Measurements from ENCODE around the gene CDH4.
A peak's percentile ranks its signal among the peaks of the same experiment; 100 is the strongest.
"Not testable (repeated sequence)": the region's sequence is repeated elsewhere in the genome, so short reads cannot be mapped to it uniquely, and the experiment has no call there.

Gene CDH4

GRCh38 chr20:61937963-61938838 is 686.1 kb downstream of the CDH4 start:
- in situ Hi-C loops (cut with HindIII; ENCODE audit: low pct_unique_long_range_greater_than_20kb, low sequenced_read_pairs) = no loop called here
- no peak for TF ChIP-seq JUND (IDR thresholded peaks at IDR 0.05; ENCODE audit: low read depth)
- DNase-seq (ENCODE audit: low read depth in 1 of 2, low spot score in 1 of 2) = no peak

GRCh38 chr20:61938839-61939690 is 687.0 kb downstream of the CDH4 start:
- in situ Hi-C loops (cut with HindIII; ENCODE audit: low pct_unique_long_range_greater_than_20kb, low sequenced_read_pairs) = no loop called here
- no peak for TF ChIP-seq JUND (IDR thresholded peaks at IDR 0.05; ENCODE audit: low read depth)
- no peak for DNase-seq (ENCODE audit: low read depth in 1 of 2, low spot score in 1 of 2)

- in situ Hi-C loops (cut with HindIII; ENCODE audit: low pct_unique_long_range_greater_than_20kb, low sequenced_read_pairs) = no loop called here
- TF ChIP-seq JUND (IDR thresholded peaks at IDR 0.05; ENCODE audit: low read depth) = no peak
- DNase-seq (ENCODE audit: low read depth in 1 of 2, low spot score in 1 of 2) = peak in 1 of 2 experiments; percentile 55
These were observed 687.8 kb downstream of the CDH4 start for GRCh38 chr20:61939691-61940360.

GRCh38 chr20:61940491-61940890 is 688.4 kb downstream of the CDH4 start:
- in situ Hi-C loops (cut with HindIII; ENCODE audit: low pct_unique_long_range_greater_than_20kb, low sequenced_read_pairs) = no loop called here
- no peak for DNase-seq (ENCODE audit: low read depth in 1 of 2, low spot score in 1 of 2)

GRCh38 chr20:61940976-61941720 is 689.1 kb downstream of the CDH4 start:
- no peak for DNase-seq (ENCODE audit: low read depth in 1 of 2, low spot score in 1 of 2)
- in situ Hi-C loops (cut with HindIII; ENCODE audit: low pct_unique_long_range_greater_than_20kb, low sequenced_read_pairs) = no loop called here
- no peak for TF ChIP-seq JUND (IDR thresholded peaks at IDR 0.05; ENCODE audit: low read depth)

More at GRCh38 chr20:61940491-61940890, 688.4 kb downstream of the CDH4 start:
- no peak for TF ChIP-seq JUND (IDR thresholded peaks at IDR 0.05; ENCODE audit: low read depth)

GRCh38 chr20:61941721-61942405 is 689.8 kb downstream of the CDH4 start:
- TF ChIP-seq JUND (IDR thresholded peaks at IDR 0.05; ENCODE audit: low read depth) = no peak
- in situ Hi-C loops (cut with HindIII; ENCODE audit: low pct_unique_long_range_greater_than_20kb, low sequenced_read_pairs) = no loop called here
- DNase-seq (ENCODE audit: low read depth in 1 of 2, low spot score in 1 of 2) = no peak

GRCh38 chr20:61942526-61942925 is 690.5 kb downstream of the CDH4 start:
- in situ Hi-C loops (cut with HindIII; ENCODE audit: low pct_unique_long_range_greater_than_20kb, low sequenced_read_pairs) = no loop called here
- DNase-seq (ENCODE audit: low read depth in 1 of 2, low spot score in 1 of 2) = no peak
- TF ChIP-seq JUND (IDR thresholded peaks at IDR 0.05; ENCODE audit: low read depth) = no peak

- DNase-seq (ENCODE audit: low read depth in 1 of 2, low spot score in 1 of 2); in situ Hi-C loops (cut with HindIII; ENCODE audit: low pct_unique_long_range_greater_than_20kb, low sequenced_read_pairs): not testable (repeated sequence)
These were observed 692.9 kb downstream of the CDH4 start for GRCh38 chr20:61944967-61945366.

- in situ Hi-C loops (cut with HindIII; ENCODE audit: low pct_unique_long_range_greater_than_20kb, low sequenced_read_pairs); DNase-seq (ENCODE audit: low read depth in 1 of 2, low spot score in 1 of 2): not testable (repeated sequence)
These were observed 693.4 kb downstream of the CDH4 start for GRCh38 chr20:61945495-61945894.

GRCh38 chr20:61948056-61948455 is 696.0 kb downstream of the CDH4 start:
- DNase-seq (ENCODE audit: low read depth in 1 of 2, low spot score in 1 of 2); in situ Hi-C loops (cut with HindIII; ENCODE audit: low pct_unique_long_range_greater_than_20kb, low sequenced_read_pairs): not testable (repeated sequence)

- in situ Hi-C loops (cut with HindIII; ENCODE audit: low pct_unique_long_range_greater_than_20kb, low sequenced_read_pairs) = no loop called here
- DNase-seq (ENCODE audit: low read depth in 1 of 2, low spot score in 1 of 2) = no peak
- no peak for TF ChIP-seq JUND (IDR thresholded peaks at IDR 0.05; ENCODE audit: low read depth)
These were observed 696.7 kb downstream of the CDH4 start for GRCh38 chr20:61948586-61949362.

Data from T47D (cell line).